22Rv1 (cell line): Measurements from ENCODE around the gene CLCN2.

Experiments
- CTCF ChIP-seq: fragments of 450-650 bp; IDR thresholded peaks from 2 replicates; pipeline ENCODE4 v1.5.1; 2017; ENCODE audit warnings: mild to moderate bottlenecking
- ZFX ChIP-seq: fragments of 450-650 bp; IDR thresholded peaks from 2 replicates; pipeline ENCODE4 v1.6.1; 2017; ENCODE audit warnings: antibody characterized with exemption, borderline replicate concordance

- TF ChIP-seq CTCF = no peak
- no peak for TF ChIP-seq ZFX
Observed at GRCh38 chr3:184335291-184335660, 26.1 kb downstream of the CLCN2 start.
